Mesenchymal stem cell (in vitro differentiated cells and primary cell): ENCODE results near the gene DCAF12L2.

ENCODE experiments used
- DNase-seq: peaks from one replicate; pipeline ENCODE4 v3.0.0-alpha.2; 2013
- H2AFZ ChIP-seq: one replicate; pipeline ENCODE4 v1.6.1; 2013; ENCODE audit warnings: low read depth, mild to moderate bottlenecking, control low read depth, inconsistent platforms, low read length, moderate library complexity
- H2AK5ac ChIP-seq: 2 replicates; pipeline ENCODE4 v1.6.1; 2013; ENCODE audit warnings: low read length, moderate library complexity, mild to moderate bottlenecking, inconsistent platforms; ENCODE audit not compliant: severe bottlenecking
- H2BK120ac ChIP-seq: one replicate; pipeline ENCODE4 v1.6.1; 2013; ENCODE audit warnings: low read depth, mild to moderate bottlenecking, inconsistent platforms, low read length, moderate library complexity
- H2BK12ac ChIP-seq, 2 experiments: one replicate each; pipeline ENCODE4 v1.6.1; 2013; ENCODE audit warnings: inconsistent platforms in 2 of 2, low read length in 2 of 2, mild to moderate bottlenecking in 2 of 2, moderate library complexity in 2 of 2, control low read depth in 1 of 2
- H2BK15ac ChIP-seq: one replicate; pipeline ENCODE4 v1.6.1; 2013; ENCODE audit warnings: mild to moderate bottlenecking, low read depth, inconsistent platforms; ENCODE audit not compliant: poor library complexity, severe bottlenecking
- H2BK5ac ChIP-seq: 2 replicates; pipeline ENCODE4 v1.6.1; 2013; ENCODE audit warnings: low read depth, mild to moderate bottlenecking, low read length, control low read depth, inconsistent platforms; ENCODE audit not compliant: poor library complexity, severe bottlenecking
- H3K14ac ChIP-seq, 2 experiments: one replicate each; pipeline ENCODE4 v1.6.1; 2013; ENCODE audit warnings: inconsistent platforms in 2 of 2, low read length in 2 of 2, control low read depth in 1 of 2, mild to moderate bottlenecking in 1 of 2, moderate library complexity in 1 of 2
- H3K18ac ChIP-seq, 2 experiments: one replicate each; pipeline ENCODE4 v1.6.1; 2013; ENCODE audit warnings: inconsistent platforms in 2 of 2, low read length in 2 of 2, control low read depth in 1 of 2, low read depth in 1 of 2, mild to moderate bottlenecking in 1 of 2
- H3K23ac ChIP-seq, 2 experiments: one replicate each; pipeline ENCODE4 v1.6.1; 2013; ENCODE audit warnings: inconsistent platforms in 2 of 2, low read length in 2 of 2, mild to moderate bottlenecking in 2 of 2, moderate library complexity in 2 of 2, control low read depth in 1 of 2
- H3K27ac ChIP-seq: 2 replicates; pipeline ENCODE4 v1.5.1; 2013; ENCODE audit warnings: mild to moderate bottlenecking, moderate library complexity, low read length, control low read depth, inconsistent platforms; ENCODE audit not compliant: poor library complexity, severe bottlenecking
- H3K27me3 ChIP-seq, 2 experiments: 2 replicates each; pipeline versions ENCODE4 v1.6.1 to v1.7.0; 2013; ENCODE audit warnings: low read length in 2 of 2, mild to moderate bottlenecking in 2 of 2, moderate library complexity in 2 of 2, control low read depth in 1 of 2, inconsistent platforms in 1 of 2; ENCODE audit not compliant: control insufficient read depth in 1 of 2, insufficient read depth in 1 of 2
- H3K36me3 ChIP-seq, 2 experiments: 2 replicates each; pipeline versions ENCODE4 v1.6.1 to v1.7.0; 2013; ENCODE audit warnings: low read length in 2 of 2, control low read depth in 1 of 2, inconsistent platforms in 1 of 2, low read depth in 1 of 2, mild to moderate bottlenecking in 1 of 2; ENCODE audit not compliant: insufficient read depth in 2 of 2, control insufficient read depth in 1 of 2
- H3K4ac ChIP-seq, 2 experiments: one replicate each; pipeline ENCODE4 v1.6.1; 2013; ENCODE audit warnings: inconsistent platforms in 2 of 2, low read length in 2 of 2, mild to moderate bottlenecking in 2 of 2, moderate library complexity in 2 of 2, control low read depth in 1 of 2, low read depth in 1 of 2
- H3K4me1 ChIP-seq: 2 replicates; pipeline ENCODE4 v1.6.1; 2013; ENCODE audit warnings: low read depth, low read length, control low read depth; ENCODE audit not compliant: control insufficient read depth, insufficient read depth
- H3K4me2 ChIP-seq: 2 replicates; pipeline ENCODE4 v1.6.1; 2013; ENCODE audit warnings: low read length, mild to moderate bottlenecking, inconsistent platforms; ENCODE audit not compliant: poor library complexity, severe bottlenecking
- H3K4me3 ChIP-seq, 2 experiments: 2 replicates each; pipeline versions ENCODE4 v1.5.1 to v1.7.0; 2013; ENCODE audit warnings: low read length in 2 of 2, mild to moderate bottlenecking in 2 of 2, control low read depth in 1 of 2, low read depth in 1 of 2; ENCODE audit not compliant: insufficient read depth in 1 of 2
- H3K79me1 ChIP-seq: replicated peaks from 2 replicates; pipeline ENCODE4 v1.6.1; 2013; ENCODE audit warnings: mild to moderate bottlenecking, control low read depth, low read length, inconsistent platforms; ENCODE audit not compliant: poor library complexity, severe bottlenecking
- H3K9ac ChIP-seq: 2 replicates; pipeline ENCODE4 v1.7.0; 2013; ENCODE audit warnings: mild to moderate bottlenecking, low read length, moderate library complexity
- H3K9me3 ChIP-seq: 2 replicates; pipeline ENCODE4 v1.7.0; 2013; ENCODE audit warnings: mild to moderate bottlenecking, low read length; ENCODE audit not compliant: control insufficient read depth
- H4K8ac ChIP-seq: one replicate; pipeline ENCODE4 v1.6.1; 2013; ENCODE audit warnings: inconsistent platforms, mild to moderate bottlenecking, low read length, moderate library complexity
- H4K91ac ChIP-seq: one replicate; pipeline ENCODE4 v1.6.1; 2013; ENCODE audit warnings: mild to moderate bottlenecking, low read length, inconsistent platforms
- WGBS: methylation state at CpG from one replicate; pipeline ENCODE4 v1.1.7; 2013; ENCODE audit warnings: mixed read lengths; 5-methylcytosine and 5-hydroxymethylcytosine counted together

DCAF12L2 gene

DNA sequence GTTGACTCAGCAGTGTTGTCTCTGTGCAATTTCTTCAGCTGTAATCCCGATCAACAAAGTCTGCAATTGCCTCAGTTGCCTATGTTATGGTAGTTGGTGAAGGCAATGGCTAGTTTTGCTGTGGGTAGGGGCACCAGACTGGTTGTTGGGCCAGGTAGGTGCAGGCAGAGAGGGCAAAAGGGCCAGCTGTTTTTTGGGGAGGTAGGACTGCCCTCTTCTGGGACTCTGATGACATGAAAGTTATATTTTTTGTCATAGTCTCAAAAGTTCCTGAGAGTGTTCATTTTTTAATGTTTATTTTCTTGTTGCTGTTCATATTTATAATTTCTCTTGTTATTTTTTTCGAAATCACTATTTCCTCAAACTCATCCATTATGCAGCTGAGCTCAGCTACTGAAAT lies 25.1 kb downstream of the DCAF12L2 start:
- H3K23ac ChIP-seq: no peak overlapping the region
- H4K8ac ChIP-seq: no peak overlapping the region
- no peak overlapping the region for H3K9ac ChIP-seq
- H3K14ac ChIP-seq: no peak overlapping the region
- H3K4me1 ChIP-seq: no peaks in the 10 kb centered on the region
- H3K27me3 ChIP-seq: no peaks in the 10 kb centered on the region
- H2BK120ac ChIP-seq: no peak overlapping the region
- no peak overlapping the region for H3K4me3 ChIP-seq
- no peak overlapping the region for H3K18ac ChIP-seq
- no peak for DNase-seq
- no peak overlapping the region for H2AFZ ChIP-seq
- no peak overlapping the region for H2BK15ac ChIP-seq
- H3K27ac ChIP-seq: no peak overlapping the region
- no peaks in the 10 kb centered on the region for H3K9me3 ChIP-seq
- H3K79me1 ChIP-seq: no peaks in the 10 kb centered on the region
- H2BK5ac ChIP-seq: no peak overlapping the region
- no peak overlapping the region for H3K4ac ChIP-seq
- no peak overlapping the region for H4K91ac ChIP-seq
- H3K36me3 ChIP-seq: no peaks in the 10 kb centered on the region
- no peak overlapping the region for H3K4me2 ChIP-seq
- no peak overlapping the region for H2BK12ac ChIP-seq
- H2AK5ac ChIP-seq: no peak overlapping the region
- 42% methylated on average over 1 of the region's 2 CpGs for WGBS

DNA sequence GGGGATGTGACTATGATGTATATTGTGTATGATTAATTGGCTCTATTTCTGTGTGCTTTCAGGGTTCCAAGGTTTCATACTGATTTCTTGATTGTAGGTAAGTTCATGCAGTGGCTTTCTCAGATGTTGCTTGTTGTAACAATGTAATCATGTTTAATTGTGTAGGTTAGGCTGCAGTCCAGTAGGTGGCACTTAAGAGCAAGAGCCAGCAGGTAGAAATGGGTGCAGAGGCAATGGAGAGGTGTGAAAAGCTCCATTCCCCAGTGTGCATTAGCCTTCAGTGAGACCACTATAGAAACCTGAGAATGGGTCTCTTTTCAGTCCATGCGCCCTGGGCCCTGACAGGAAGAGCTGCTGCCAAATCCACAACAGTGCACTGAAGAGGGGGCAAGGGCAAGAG lies 28.2 kb downstream of the DCAF12L2 start:
- 100% methylated on average over 1 of the region's 1 CpG for WGBS

DNA sequence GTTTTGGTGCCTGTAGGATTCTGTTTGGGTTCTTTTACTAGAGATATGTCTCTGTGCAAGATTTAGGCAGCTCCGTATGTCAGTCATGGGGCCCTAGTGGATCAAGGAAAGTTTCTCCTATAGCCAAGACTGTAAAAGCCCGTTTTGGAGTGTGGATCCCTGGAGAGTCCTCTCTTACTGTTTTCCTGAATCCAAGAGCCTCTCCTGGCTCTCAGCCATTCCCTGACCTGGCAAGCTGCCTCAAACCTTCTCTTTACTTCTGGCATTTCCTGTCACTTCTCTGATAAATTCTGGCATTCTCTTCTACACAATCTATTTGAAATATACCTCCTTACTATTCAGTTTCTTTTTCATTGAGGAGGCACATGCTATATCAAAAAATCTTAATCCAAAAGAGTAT lies 41.4 kb downstream of the DCAF12L2 start:
- no peak overlapping the region for H4K91ac ChIP-seq

More for the DNA sequence above, 28.2 kb downstream of the DCAF12L2 start:
- Histone ChIP-seq H3K14ac (no peak overlapping the region), H3K27ac (no peak overlapping the region), H2BK5ac (no peak overlapping the region), H4K8ac (no peak overlapping the region), H3K9ac (no peak overlapping the region), H3K4ac (no peak overlapping the region), H3K36me3 (no peaks in the 10 kb centered on the region), H3K4me1 (no peaks in the 10 kb centered on the region), H3K18ac (no peak overlapping the region), H3K9me3 (no peaks in the 10 kb centered on the region), H2BK12ac (no peak overlapping the region), H4K91ac (no peak overlapping the region), H2AK5ac (no peak overlapping the region), H2BK120ac (no peak overlapping the region), H2AFZ (no peak overlapping the region), H3K79me1 (no peaks in the 10 kb centered on the region), H3K27me3 (no peaks in the 10 kb centered on the region), H3K23ac (no peak overlapping the region), H3K4me3 (no peak overlapping the region), H3K4me2 (no peak overlapping the region), H2BK15ac (no peak overlapping the region)
- no peak for DNase-seq

More for the DNA sequence above, 41.4 kb downstream of the DCAF12L2 start:
- Histone ChIP-seq H4K8ac (no peak overlapping the region), H3K27me3 (no peaks in the 10 kb centered on the region), H3K9ac (no peak overlapping the region), H3K79me1 (no peaks in the 10 kb centered on the region), H3K14ac (no peak overlapping the region), H2BK15ac (no peak overlapping the region), H3K9me3 (no peaks in the 10 kb centered on the region), H3K4ac (no peak overlapping the region), H3K4me1 (no peaks in the 10 kb centered on the region), H3K23ac (no peak overlapping the region), H2BK120ac (no peak overlapping the region), H2BK12ac (no peak overlapping the region), H3K18ac (no peak overlapping the region), H3K4me2 (no peak overlapping the region), H3K36me3 (no peaks in the 10 kb centered on the region), H3K27ac (no peak overlapping the region), H2BK5ac (no peak overlapping the region), H2AFZ (no peak overlapping the region), H3K4me3 (no peak overlapping the region), H2AK5ac (no peak overlapping the region)
- DNase-seq: no peak
- 77% methylated on average over 2 of the region's 2 CpGs for WGBS
